ENCODE results near the gene NPIPB6.

The NPIPB6 gene

GRCh38 chr16:28321700-28322411 lies 41.5 kb downstream of the NPIPB6 start:
- DNase-seq: no peak

DNA sequence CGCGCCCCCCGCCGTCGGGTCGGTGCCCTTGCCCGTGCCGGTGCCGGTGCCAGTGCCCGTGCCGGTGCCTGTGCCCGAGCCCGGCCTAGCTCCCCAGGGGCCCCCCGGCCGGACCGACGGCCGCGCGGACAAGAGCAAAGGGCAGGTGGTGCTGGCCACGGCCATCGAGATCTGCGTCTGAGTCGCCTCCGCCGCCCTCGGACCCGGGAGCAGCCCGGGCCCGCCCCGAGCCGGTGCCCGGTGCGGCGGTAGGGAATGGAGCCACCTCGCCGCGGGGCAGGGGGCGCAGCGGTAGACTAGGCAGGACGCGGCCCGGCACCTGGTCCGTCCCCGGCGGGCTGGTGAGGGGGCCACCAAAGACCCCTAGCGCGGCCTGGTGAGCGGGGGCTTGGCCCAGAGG lies 42.6 kb downstream of the NPIPB6 start:
- DNase-seq: no peak

DNA sequence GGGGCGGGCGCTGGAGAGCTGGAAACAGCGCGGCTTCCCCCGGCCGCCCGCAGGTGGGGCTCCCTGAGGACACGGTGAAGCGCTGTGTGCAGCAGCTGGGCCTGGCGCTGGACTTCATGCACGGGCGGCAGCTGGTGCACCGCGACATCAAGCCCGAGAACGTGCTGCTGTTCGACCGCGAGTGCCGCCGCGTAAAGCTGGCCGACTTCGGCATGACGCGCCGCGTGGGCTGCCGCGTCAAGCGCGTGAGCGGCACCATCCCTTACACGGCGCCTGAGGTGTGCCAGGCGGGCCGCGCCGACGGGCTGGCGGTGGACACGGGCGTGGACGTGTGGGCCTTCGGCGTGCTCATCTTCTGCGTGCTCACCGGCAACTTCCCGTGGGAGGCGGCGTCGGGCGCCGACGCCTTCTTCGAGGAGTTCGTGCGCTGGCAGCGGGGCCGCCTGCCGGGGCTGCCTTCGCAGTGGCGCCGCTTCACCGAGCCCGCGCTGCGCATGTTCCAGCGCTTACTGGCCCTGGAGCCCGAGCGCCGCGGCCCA lies 43.2 kb downstream of the NPIPB6 start:
- DNase-seq: no peak

- no peak for DNase-seq
Measured at GRCh38 chr16:28319476-28320022, 43.8 kb downstream of the NPIPB6 start.

GRCh38 chr16:28318042-28318744 lies 45.1 kb downstream of the NPIPB6 start:
- DNase-seq: no peak

DNA sequence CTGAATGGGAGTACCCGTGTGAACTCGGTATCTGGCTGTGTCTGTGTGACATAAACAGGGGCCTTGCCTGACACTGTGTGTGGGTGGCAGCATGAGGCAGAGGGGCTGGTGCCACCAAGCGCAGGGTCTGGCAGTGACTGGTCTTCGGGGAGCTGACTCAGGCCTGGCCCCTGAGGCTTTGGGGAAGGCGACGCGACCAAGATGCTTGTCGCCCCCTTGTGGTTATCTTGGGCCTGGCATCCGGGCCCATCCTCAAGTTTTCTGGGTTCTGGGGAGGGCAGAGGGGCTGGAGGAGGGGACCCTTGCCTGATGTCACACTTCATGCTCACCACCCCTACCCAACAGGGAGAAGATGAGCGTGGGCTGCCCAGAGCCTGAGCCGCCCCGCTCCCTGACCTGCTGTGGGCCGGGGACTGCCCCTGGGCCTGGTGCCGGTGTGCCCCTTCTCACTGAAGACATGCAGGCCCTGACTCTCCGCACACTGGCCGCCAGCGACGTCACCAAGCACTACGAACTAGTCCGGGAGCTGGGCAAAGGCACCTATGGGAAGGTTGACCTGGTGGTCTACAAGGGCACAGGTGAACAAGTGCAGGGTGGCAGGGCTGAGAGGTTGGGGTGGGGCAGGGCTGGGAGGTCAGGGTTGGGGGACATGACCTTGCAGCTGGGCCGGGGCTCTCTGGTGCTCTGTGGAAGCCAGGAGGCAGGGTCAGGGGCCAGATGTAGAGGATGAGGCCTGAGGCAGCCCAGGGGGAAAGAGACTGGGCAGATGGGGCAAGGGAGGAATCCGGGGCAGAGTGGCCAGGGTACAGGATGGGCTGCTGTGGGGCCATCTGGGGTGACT lies 46.0 kb downstream of the NPIPB6 start:
- DNase-seq: no peak

GRCh38 chr16:28316054-28316453 lies 47.3 kb downstream of the NPIPB6 start:
- no peak for DNase-seq

DNA sequence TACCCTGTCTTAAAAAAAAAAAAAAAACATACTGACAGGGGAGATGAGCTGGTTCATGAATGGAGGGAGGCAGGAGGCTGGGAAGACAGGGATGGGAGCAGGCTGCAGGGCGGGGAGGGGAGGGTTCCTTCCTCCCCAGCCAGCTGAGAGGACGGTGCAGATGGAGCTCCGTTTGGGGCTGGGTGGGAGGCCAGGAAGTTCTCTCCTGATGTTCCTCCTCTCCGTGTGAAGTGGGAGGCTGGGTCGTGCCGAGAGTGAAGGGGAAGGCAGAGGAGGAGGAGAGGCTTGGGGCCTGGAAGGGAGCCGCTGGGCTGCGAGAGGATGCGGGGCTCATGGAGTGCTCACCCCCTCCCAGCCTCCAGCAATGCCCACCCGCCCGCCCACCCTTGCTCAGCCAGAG lies 49.7 kb downstream of the NPIPB6 start:
- no peak for DNase-seq

GRCh38 chr16:28312327-28312726 lies 51.0 kb downstream of the NPIPB6 start:
- DNase-seq: no peak

DNA sequence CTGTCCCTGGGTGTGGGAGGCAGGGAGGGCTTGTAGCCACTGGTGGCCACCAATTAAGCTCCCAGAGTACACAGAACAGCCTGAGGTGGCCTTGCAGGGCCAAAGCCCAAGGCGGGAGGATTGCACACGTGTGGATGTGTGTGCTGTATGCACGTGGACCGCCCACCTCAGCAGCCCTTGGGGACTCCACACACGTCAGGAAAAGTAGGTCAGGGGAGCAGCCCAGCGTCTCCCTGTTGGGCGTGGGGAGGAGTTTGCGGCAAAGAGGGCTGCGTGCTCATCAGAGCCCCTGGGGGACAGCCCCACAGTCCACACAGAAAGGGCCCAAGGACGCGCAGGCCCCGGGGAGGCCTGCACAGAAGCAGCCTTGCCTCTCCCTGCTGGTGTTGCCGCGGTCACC lies 51.4 kb downstream of the NPIPB6 start:
- DNase-seq: no peak

- no peak for DNase-seq
Measured at GRCh38 chr16:28311413-28311812, 51.9 kb downstream of the NPIPB6 start.

GRCh38 chr16:28310796-28311195 lies 52.5 kb downstream of the NPIPB6 start:
- no peak for DNase-seq

DNA sequence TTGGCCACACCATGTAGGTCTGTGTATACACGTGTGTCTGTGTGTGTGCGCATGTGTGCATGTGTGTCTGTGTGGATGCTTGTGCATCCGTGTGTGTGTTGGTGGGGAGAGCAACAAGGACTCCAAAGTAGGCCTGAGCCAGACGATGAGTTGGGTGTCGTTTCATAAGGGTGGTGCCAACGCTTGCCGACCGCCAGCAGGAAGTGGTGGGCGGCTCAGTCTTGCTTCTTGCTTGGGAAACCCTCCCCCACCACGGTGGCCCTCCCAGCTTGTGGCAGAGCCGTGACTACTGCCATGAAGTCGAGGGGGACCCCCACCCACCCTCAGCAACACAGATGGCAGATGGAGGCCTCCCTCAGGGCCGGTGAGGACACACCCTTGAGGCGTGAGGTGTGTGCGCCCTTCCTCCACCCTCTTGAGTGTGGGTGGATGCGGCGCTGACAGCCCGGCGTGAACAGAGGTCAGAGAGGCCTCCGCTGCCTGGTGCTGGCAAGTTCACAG lies 53.4 kb downstream of the NPIPB6 start:
- no peak for DNase-seq

- no peak for DNase-seq
Measured at GRCh38 chr16:28308794-28309584, 54.3 kb downstream of the NPIPB6 start.

- DNase-seq: no peak
Measured at GRCh38 chr16:28307936-28308335, 55.4 kb downstream of the NPIPB6 start.

DNA sequence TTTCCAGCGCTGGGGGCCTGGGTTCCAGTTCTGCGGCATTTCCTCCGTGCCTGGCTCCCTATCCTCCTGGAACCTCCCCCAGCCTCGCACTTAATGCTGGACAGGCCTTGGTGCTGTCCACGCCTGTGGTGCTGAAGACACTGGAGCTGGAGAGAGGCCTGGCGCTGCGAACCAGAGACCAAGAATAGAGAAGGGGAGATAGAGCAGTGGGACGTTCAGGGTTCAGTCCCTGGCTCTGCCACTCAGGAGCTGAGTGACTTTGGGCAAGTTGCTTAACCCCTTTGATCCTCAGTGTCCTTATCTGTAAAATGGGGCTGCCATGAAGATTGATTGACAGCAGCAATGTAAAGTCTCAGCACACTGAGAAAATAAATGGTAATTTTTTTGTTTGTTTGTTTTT lies 59.1 kb downstream of the NPIPB6 start:
- no peak for DNase-seq

DNA sequence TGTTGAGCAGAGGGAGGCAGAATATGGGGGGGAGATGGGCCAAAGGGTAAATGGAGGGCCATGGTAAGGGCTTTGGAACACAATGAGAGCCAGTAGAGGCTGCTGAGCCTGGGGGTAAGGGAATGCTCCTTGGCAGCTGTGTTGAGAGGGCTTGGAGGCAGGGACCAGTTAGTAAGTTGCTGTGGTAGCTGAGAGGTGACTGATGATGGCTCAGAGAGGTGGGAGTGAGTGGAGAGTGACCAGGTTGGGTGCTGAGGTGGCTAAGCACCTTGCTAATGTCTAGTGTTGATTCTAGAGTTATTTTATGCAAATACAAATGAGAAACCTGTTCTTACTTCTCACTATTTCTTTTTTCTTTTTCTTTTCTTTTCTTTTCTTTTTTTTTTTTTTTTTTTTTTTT lies 60.2 kb downstream of the NPIPB6 start:
- no peak for DNase-seq

GRCh38 chr16:28301620-28302019 lies 61.7 kb downstream of the NPIPB6 start:
- no peak for DNase-seq

GRCh38 chr16:28301154-28301553 lies 62.2 kb downstream of the NPIPB6 start:
- DNase-seq: no peak

GRCh38 chr16:28300327-28300726 lies 63.0 kb downstream of the NPIPB6 start:
- DNase-seq: no peak

DNA sequence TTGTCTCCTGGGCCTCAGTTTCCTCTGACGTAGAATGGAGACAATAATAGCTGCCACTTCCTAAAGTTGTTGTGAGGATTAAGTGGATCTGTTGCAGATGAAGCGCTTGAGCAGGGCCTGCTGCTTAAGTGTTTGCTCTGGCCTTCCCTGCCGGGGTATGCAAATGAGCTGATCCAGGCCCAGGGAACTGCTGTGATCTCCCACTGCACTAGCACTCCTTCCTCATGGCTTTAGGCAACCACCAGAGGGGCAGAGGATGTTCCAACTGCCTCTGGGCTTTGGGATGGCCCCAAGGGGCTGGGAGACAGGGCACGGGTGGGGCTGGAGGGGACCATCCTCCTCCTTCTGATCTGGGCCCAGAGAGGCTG lies 64.8 kb downstream of the NPIPB6 start:
- DNase-seq: no peak

All from DMS 273 treated with DMSO at 0.1 percent for 48 hours (cell line).